CD4-positive, alpha-beta T cell treated with Interleukin-4 for 1 hour (primary cell): ENCODE data around the gene IL19.
A peak's percentile ranks its signal among the peaks of the same experiment; 100 is the strongest.

Experiments used
- DNase-seq, 2 donors: peaks; one replicate each; pipeline ENCODE4 v3.0.0-alpha.2; 2020 to 2022

The IL19 gene

GRCh38 chr1:206770531-206771337 is at the start of gene IL19:
TSS of gene IL19 (plus strand) at chr1:206770773. CDS start at chr1:206836663, 65,890 bp downstream.
- peak in 1 of 2 donors; percentile 54 for DNase-seq

- no peak for DNase-seq
These were observed 49.1 kb upstream of the IL19 start for GRCh38 chr1:206721454-206721853.

GRCh38 chr1:206722751-206723461 is 47.7 kb upstream of the IL19 start:
- no peak for DNase-seq

GRCh38 chr1:206723462-206723804 is 47.1 kb upstream of the IL19 start:
- DNase-seq: no peak

GRCh38 chr1:206723805-206724472 is 46.6 kb upstream of the IL19 start:
- DNase-seq: no peak

GRCh38 chr1:206725109-206725963 is 45.2 kb upstream of the IL19 start:
- peak; percentile 65 to 66 for DNase-seq

- no peak for DNase-seq
These were observed 42.4 kb upstream of the IL19 start for GRCh38 chr1:206727981-206728696.

GRCh38 chr1:206728697-206728987 is 41.9 kb upstream of the IL19 start:
- DNase-seq: no peak

- no peak for DNase-seq
These were observed 41.5 kb upstream of the IL19 start for GRCh38 chr1:206729050-206729449.

GRCh38 chr1:206729507-206729906 is 41.1 kb upstream of the IL19 start:
- DNase-seq: no peak

- no peak for DNase-seq
These were observed 38.1 kb upstream of the IL19 start for GRCh38 chr1:206732508-206732907.

GRCh38 chr1:206732992-206733391 is 37.6 kb upstream of the IL19 start:
- DNase-seq: no peak

GRCh38 chr1:206734499-206735142 is 36.0 kb upstream of the IL19 start:
- peak; percentile 72 to 78 for DNase-seq

- DNase-seq: no peak
These were observed 35.0 kb upstream of the IL19 start for GRCh38 chr1:206735553-206736031.

- peak; percentile 67 to 78 for DNase-seq
These were observed 33.5 kb upstream of the IL19 start for GRCh38 chr1:206736878-206737728.

- no peak for DNase-seq
These were observed 32.8 kb upstream of the IL19 start for GRCh38 chr1:206737729-206738201.

- DNase-seq: no peak
These were observed 31.9 kb upstream of the IL19 start for GRCh38 chr1:206738370-206739366.

- peak in 1 of 2 donors; percentile 41 for DNase-seq
These were observed 31.0 kb upstream of the IL19 start for GRCh38 chr1:206739411-206740076.
